ENCODE results near the gene KSR1.
"Not testable (repeated sequence)": the region's sequence is repeated elsewhere in the genome, so short reads cannot be mapped to it uniquely, and the experiment has no call there.

KSR1 gene

GRCh38 chr17:27657620-27658019 is 201.4 kb downstream of the KSR1 start:
- DNase-seq (ENCODE audit: low read depth): no peak

- no peak for DNase-seq (ENCODE audit: low read depth)
Observed at GRCh38 chr17:27659683-27660082, 203.4 kb downstream of the KSR1 start.

- no peak for DNase-seq (ENCODE audit: low read depth)
Observed at GRCh38 chr17:27660436-27660835, 204.2 kb downstream of the KSR1 start.

- no peak for DNase-seq (ENCODE audit: low read depth)
Observed at GRCh38 chr17:27663936-27664605, 207.8 kb downstream of the KSR1 start.

- DNase-seq (ENCODE audit: low read depth): no peak
Observed at GRCh38 chr17:27664606-27664965, 208.3 kb downstream of the KSR1 start.

GRCh38 chr17:27665549-27665948 is 209.3 kb downstream of the KSR1 start:
- no peak for DNase-seq (ENCODE audit: low read depth)

GRCh38 chr17:27666270-27666669 is 210.0 kb downstream of the KSR1 start:
- DNase-seq (ENCODE audit: low read depth): not testable (repeated sequence)

- no peak for DNase-seq (ENCODE audit: low read depth)
Observed at GRCh38 chr17:27666831-27667560, 210.7 kb downstream of the KSR1 start.

- no peak for DNase-seq (ENCODE audit: low read depth)
Observed at GRCh38 chr17:27667656-27668487, 211.6 kb downstream of the KSR1 start.

- DNase-seq (ENCODE audit: low read depth): no peak
Observed at GRCh38 chr17:27668488-27668823, 212.2 kb downstream of the KSR1 start.

GRCh38 chr17:27669136-27669535 is 212.9 kb downstream of the KSR1 start:
- no peak for DNase-seq (ENCODE audit: low read depth)

GRCh38 chr17:27669850-27670249 is 213.6 kb downstream of the KSR1 start:
- DNase-seq (ENCODE audit: low read depth): no peak

GRCh38 chr17:27670791-27671590 is 214.7 kb downstream of the KSR1 start:
- no peak for DNase-seq (ENCODE audit: low read depth)

- DNase-seq (ENCODE audit: low read depth): no peak
Observed at GRCh38 chr17:27671591-27671910, 215.3 kb downstream of the KSR1 start.

GRCh38 chr17:27671977-27672480 is 215.8 kb downstream of the KSR1 start:
- DNase-seq (ENCODE audit: low read depth): not testable (repeated sequence)

GRCh38 chr17:27674335-27674734 is 218.1 kb downstream of the KSR1 start:
- DNase-seq (ENCODE audit: low read depth): no peak
